ENCODE results near the gene CEACAM16. TPM values are rescaled to one million over a fixed set of nuclear protein-coding genes. Genes with fewer than 3 reads are reported as not detected.

CEACAM16 gene
- total and polyA plus RNA-seq, 9 of the 15 experiments (the other 6 are each of a cell fraction or from before 2014, with no cell fraction given): not detected

- FAIRE-seq (no peak), DNase-seq (ENCODE audit: extremely low read depth in 1 of 4, low spot score in 3 of 4) (no peak), ATAC-seq (no peak)
- ChIA-PET CTCF (ENCODE audit: low intra/inter-chr PET ratio) (interaction anchor here (0.6 kb wide), 1 partner anchor 22 kb away, joined by 4 read pairs; no protein-coding TSS in a partner anchor), POLR2A (interaction anchor here (0.6 kb wide), 1 partner anchor 106 kb away, joined by 3 read pairs; no protein-coding TSS in a partner anchor)
- TF ChIP-seq STAT5A (IDR thresholded peaks at IDR 0.05; ENCODE audit: borderline replicate concordance, low read length) (no peak), LARP7 (IDR thresholded peaks at IDR 0.05) (0 out of 2 replicates have a peak, but pooled peaks have one; percentile 47), SMARCA5 (IDR thresholded peaks at IDR 0.05) (peak; percentile 75; the same call in 1 of the 2 replicates), HLTF (IDR thresholded peaks at IDR 0.05) (0 out of 2 replicates have a peak, but pooled peaks have one; percentile 28), RBM25 (IDR thresholded peaks at IDR 0.05; ENCODE audit: low read depth, low read length, severe bottlenecking) (peak; percentile 60), JUNB (CRISPR knock-in tag; conservative IDR thresholded peaks at IDR 0.05) (no peak), KDM1A (IDR thresholded peaks at IDR 0.05) (0 out of 4 replicates have a peak, but pooled peaks of 1 of the 2 experiments have one; percentile 34), XRCC3 (IDR thresholded peaks at IDR 0.05) (no peak), ZNF407 (IDR thresholded peaks at IDR 0.05; ENCODE audit: low read depth) (0 out of 2 replicates have a peak, but pooled peaks have one; percentile 27), BCOR (IDR thresholded peaks at IDR 0.05) (peak; percentile 37; the same call in 1 of the 2 replicates), FOXP1 (CRISPR knock-in tag; IDR thresholded peaks at IDR 0.05) (no peak), EP400 (IDR thresholded peaks at IDR 0.05) (no peak), ZFP36 (IDR thresholded peaks at IDR 0.05; ENCODE audit: low read depth, low read length, partially characterized antibody) (peak; percentile 85), SREBF1 (IDR thresholded peaks at IDR 0.05; ENCODE audit: borderline replicate concordance, low read depth, low read length) (no peak), NFIC (IDR thresholded peaks at IDR 0.05) (peak; percentile 22; the same call in 1 of the 2 replicates), ZNF12 (CRISPR knock-in tag; IDR thresholded peaks at IDR 0.05) (no peak), IFI16 (CRISPR knock-in tag; IDR thresholded peaks at IDR 0.05) (no peak), NCOA6 (IDR thresholded peaks at IDR 0.05) (no peak), RB1 (IDR thresholded peaks at IDR 0.05; ENCODE audit: low read depth) (no peak)
- H3K4me1 ChIP-seq (replicated peaks in 1 of 2; ENCODE audit: control insufficient read depth in 2 of 2, insufficient read depth in 2 of 2, low read length in 2 of 2): peaks cover 6 to 13% of the 10 kb centered on the region in 2 experiments
- H3K4me3 ChIP-seq: no peak overlapping the region
- H3K9me1 ChIP-seq (ENCODE audit: control insufficient read depth, insufficient read depth, low read length): no peaks in the 10 kb centered on the region
- H2AFZ ChIP-seq (ENCODE audit: low read depth, low read length): no peak overlapping the region
- no peaks in the 10 kb centered on the region for H3K36me3 ChIP-seq (ENCODE audit: control insufficient read depth, insufficient read depth, low read length)
- H4K20me1 ChIP-seq (replicated peaks; ENCODE audit: control insufficient read depth, insufficient read depth, low read length): no peaks in the 10 kb centered on the region
- BruUV-seq (replicated peaks): no TSS peak
- WGBS (ENCODE audit: insufficient coverage, low coverage, missing lambda C conversion rate): 23% methylated on average over 2 of the region's 2 CpGs
- no peak overlapping the region for H3K4me2 ChIP-seq (ENCODE audit: insufficient read depth, low read length)
- in situ Hi-C loops (cut with MboI): no loop called here
- no peaks in the 10 kb centered on the region for H3K79me2 ChIP-seq (ENCODE audit: control insufficient read depth, insufficient read depth, low read length)
- H3K9ac ChIP-seq (ENCODE audit: insufficient read depth in 1 of 2, low read depth in 2 of 2, low read length in 2 of 2): no peak overlapping the region
- no peak overlapping the region for H3K27ac ChIP-seq (ENCODE audit: extremely low read depth, low read depth, low read length)
- H3K27me3 ChIP-seq (ENCODE audit: control insufficient read depth in 2 of 2, insufficient read depth in 2 of 2, low read length in 2 of 2): no peaks in the 10 kb centered on the region
- intact Hi-C loops (cut with micrococcal nuclease): loop anchor here (10.0 kb wide), 1 partner anchor 108 kb away; no protein-coding TSS in a partner anchor
- no peaks in the 10 kb centered on the region for H3K9me3 ChIP-seq (replicated peaks; ENCODE audit: control insufficient read depth, insufficient read depth, low read depth, low read length)
Measured at GRCh38 chr19:44682807-44683206, 16.1 kb upstream of the CEACAM16 start.
